A549 (cell line): ENCODE data around the gene SP140L.

ENCODE experiments used
- CTCF ChIP-seq: fragments of >200 bp; sonication (Bioruptor Twin); formaldehyde crosslinking; IDR thresholded peaks from 3 replicates; pipeline ENCODE4 v1.5.1; 2016
- ELK1 ChIP-seq: fragments of 150-350 bp; IDR thresholded peaks from 2 replicates; pipeline ENCODE4 v1.6.1; 2014; ENCODE audit warnings: low read depth, mild to moderate bottlenecking, low read length
- HDAC2 ChIP-seq: fragments of 200-600 bp; sonication (generic); IDR thresholded peaks from 2 replicates; pipeline ENCODE4 v1.6.1; 2016
- JUN ChIP-seq, 2 experiments: fragments of >200 bp; sonication (Bioruptor Twin); formaldehyde crosslinking; IDR thresholded peaks; 2 replicates in 1 of 2; 3 replicates in 1 of 2; pipeline ENCODE4 v1.6.1; 2016 to 2017
- MAZ ChIP-seq: fragments of 150-350 bp; IDR thresholded peaks from 2 replicates; pipeline ENCODE4 v1.6.1; 2014; ENCODE audit warnings: antibody characterized with exemption, low read depth, low read length, borderline replicate concordance
- NFE2L2 ChIP-seq: fragments of 150-350 bp; conservative IDR thresholded peaks from 2 replicates; pipeline ENCODE4 v1.6.1; 2014; ENCODE audit warnings: low read length
- POLR2A ChIP-seq: IDR thresholded peaks from 2 replicates; pipeline ENCODE4 v1.6.1; 2012; ENCODE audit warnings: mild to moderate bottlenecking, low read length
- RFX5 ChIP-seq: fragments of 450-650 bp; IDR thresholded peaks from 2 replicates; pipeline ENCODE4 v1.7.1; 2014; ENCODE audit warnings: antibody characterized with exemption, mild to moderate bottlenecking, moderate library complexity

- TF ChIP-seq NFE2L2 (no peak), POLR2A (no peak), RFX5 (no peak), CTCF (no peak), HDAC2 (no peak), MAZ (no peak), JUN (IDR thresholded peaks at IDR 0.05) (no peak), ELK1 (no peak)
Measured at GRCh38 chr2:230444832-230445231, 117.8 kb downstream of the SP140L start.
